HCT116 (cell line): ENCODE measurements around the gene FAM13A. TPM values are rescaled to one million over a fixed set of nuclear protein-coding genes. Genes with fewer than 3 reads are reported as not detected.

Experiments used
- ATAC-seq: fragments of 200-7000 bp; cut with Tn5 transposase; 2 replicates; pipeline ENCODE4 v1.9.1; 2020; ENCODE audit warnings: mild to moderate bottlenecking, moderate library complexity
- BruUV-seq: library from RNA; stranded (reverse); fragments of 400-500 nt; replicated peaks from 2 replicates; lab custom pipeline; 2021; lab: Mats Ljungman, UMichigan
- CTCF ChIA-PET: fragments of 300-600 bp; sonication (Branson Sonifier 250); formaldehyde crosslinking; loops from one replicate; lab custom pipeline; 2021; ENCODE audit warnings: antibody characterized with exemption; lab: Charles Lee
- POLR2A ChIA-PET: fragments of 300-600, 350-600 bp; sonication (Branson Sonifier 250); formaldehyde crosslinking; loops from one replicate; lab custom pipeline; 2021; ENCODE audit warnings: antibody characterized with exemption; lab: Charles Lee
- RAD21 ChIA-PET, 2 experiments: fragments of 300-600 bp; sonication (Branson Sonifier 250); formaldehyde crosslinking; loops; one replicate each; lab custom pipeline; 2023; ENCODE audit warnings: low total read pairs in 2 of 2; ENCODE audit not compliant: uncharacterized antibody in 2 of 2, unreplicated experiment in 2 of 2, low non-redundant PET in 1 of 2; lab: Charles Lee
- DNase-seq: peaks from one replicate; pipeline ENCODE4 v3.0.0-alpha.2; 2010; ENCODE audit warnings: low read depth, low spot score
- H2AFZ ChIP-seq: fragments of 200-600 bp; shearing (Covaris generic), sonication (generic); 2 replicates; pipeline ENCODE4 v1.6.1; 2017; ENCODE audit warnings: low read depth, mixed run types, mixed read lengths, antibody characterized with exemption, low read length; ENCODE audit not compliant: poor library complexity, severe bottlenecking
- H3K27ac ChIP-seq: 2 replicates; pipeline ENCODE4 v1.5.1; 2012; ENCODE audit warnings: low read depth, low read length
- H3K27me3 ChIP-seq: fragments of 200-600 bp; sonication (generic); 2 replicates; pipeline ENCODE4 v1.6.1; 2016; ENCODE audit warnings: mixed run types, low read length, mixed read lengths; ENCODE audit not compliant: insufficient read depth
- H3K36me3 ChIP-seq, 2 experiments: fragments of 200-500 bp in 1 of 2; fragments of 200-600 bp in 1 of 2; sonication (Bioruptor generic) in 1 of 2; sonication (generic) in 1 of 2; 2 replicates each; pipeline versions ENCODE4 v1.5.1 to v1.6.1; 2014 to 2016; ENCODE audit warnings: low read length in 2 of 2, inconsistent platforms in 1 of 2, mixed read lengths in 1 of 2, mixed run types in 1 of 2; ENCODE audit not compliant: insufficient read depth in 2 of 2, control insufficient read depth in 1 of 2
- H3K4me1 ChIP-seq, 2 experiments: fragments of 200-600 bp in 1 of 2; sonication (generic) in 1 of 2; 2 replicates each; pipeline versions ENCODE4 v1.5.1 to v1.6.1; 2012 to 2017; ENCODE audit warnings: low read length in 2 of 2, inconsistent platforms in 1 of 2, mild to moderate bottlenecking in 1 of 2, mixed read lengths in 1 of 2, mixed run types in 1 of 2, moderate library complexity in 1 of 2; ENCODE audit not compliant: insufficient read depth in 2 of 2, control insufficient read depth in 1 of 2
- H3K4me2 ChIP-seq: fragments of 200-600 bp; sonication (generic); 2 replicates; pipeline ENCODE4 v1.6.1; 2017; ENCODE audit warnings: mixed run types, low read length, mixed read lengths
- H3K4me3 ChIP-seq, 2 experiments: fragments of 200-600 bp in 1 of 2; sonication (generic) in 1 of 2; replicated peaks in 1 of 2; 2 replicates each; pipeline ENCODE4 v1.5.1; 2011 to 2016; ENCODE audit warnings: low read length in 2 of 2, control low read depth in 1 of 2, low read depth in 1 of 2, mild to moderate bottlenecking in 1 of 2, mixed read lengths in 1 of 2, mixed run types in 1 of 2
- H3K79me2 ChIP-seq: fragments of 200-600 bp; sonication (generic); 2 replicates; pipeline ENCODE4 v1.6.1; 2017; ENCODE audit warnings: mild to moderate bottlenecking, mixed run types, low read length, moderate library complexity, mixed read lengths; ENCODE audit not compliant: insufficient read depth
- H3K9ac ChIP-seq: fragments of 200-600 bp; sonication (generic); 2 replicates; pipeline ENCODE4 v1.6.1; 2016; ENCODE audit warnings: low read length, mixed read lengths
- H3K9me2 ChIP-seq: fragments of 200-600 bp; sonication (generic), shearing (Covaris generic); 2 replicates; pipeline ENCODE4 v1.6.1; 2017; ENCODE audit warnings: mixed run types, mild to moderate bottlenecking, moderate library complexity; ENCODE audit not compliant: insufficient read depth
- H3K9me3 ChIP-seq, 2 experiments: fragments of 200-500 bp in 1 of 2; fragments of 200-600 bp in 1 of 2; sonication (Bioruptor generic) in 1 of 2; sonication (generic) in 1 of 2; 2 replicates each; pipeline ENCODE4 v1.6.1; 2014 to 2017; ENCODE audit warnings: low read length in 2 of 2, mixed read lengths in 2 of 2, inconsistent platforms in 1 of 2, low read depth in 1 of 2, mild to moderate bottlenecking in 1 of 2, mixed run types in 1 of 2, moderate library complexity in 1 of 2; ENCODE audit not compliant: control insufficient read depth in 1 of 2, insufficient read depth in 1 of 2
- H4K20me1 ChIP-seq: fragments of 200-600 bp; sonication (generic), shearing (Covaris generic); 2 replicates; pipeline ENCODE4 v1.6.1; 2017; ENCODE audit warnings: mixed run types, mild to moderate bottlenecking, moderate library complexity; ENCODE audit not compliant: insufficient read depth
- CBX3 ChIP-seq: IDR thresholded peaks from 2 replicates; pipeline ENCODE4 v1.6.1; 2012; ENCODE audit warnings: low read depth
- ELF1 ChIP-seq: IDR thresholded peaks from 2 replicates; pipeline ENCODE4 v1.6.1; 2012; ENCODE audit warnings: low read depth, borderline replicate concordance
- EZH2 ChIP-seq: fragments of 200-600 bp; sonication (generic); IDR thresholded peaks from 2 replicates; pipeline ENCODE4 v1.6.1; 2017; ENCODE audit warnings: antibody characterized with exemption, mixed run types
- FOSL1 ChIP-seq: IDR thresholded peaks from 2 replicates; pipeline ENCODE4 v1.6.1; 2012; ENCODE audit warnings: low read depth
- MAX ChIP-seq: IDR thresholded peaks from 2 replicates; pipeline ENCODE4 v1.6.1; 2012
- RAD21 ChIP-seq: IDR thresholded peaks from 2 replicates; pipeline ENCODE4 v1.6.1; 2012; ENCODE audit warnings: low read depth, mild to moderate bottlenecking
- TCF7L2 ChIP-seq: IDR thresholded peaks from 2 replicates; pipeline ENCODE4 v1.7.0; 2011; ENCODE audit warnings: borderline replicate concordance, inconsistent platforms; ENCODE audit not compliant: insufficient read depth, insufficient read length; ENCODE audit errors: extremely low read depth
- ZBTB33 ChIP-seq: IDR thresholded peaks from 2 replicates; pipeline ENCODE4 v1.6.1; 2011; ENCODE audit warnings: mild to moderate bottlenecking, low read length, moderate library complexity; ENCODE audit not compliant: insufficient replicate concordance; ENCODE audit errors: extremely low read depth
- intact Hi-C: fragments of 100-400 bp; cut with micrococcal nuclease; formaldehyde crosslinking; loops from 2 replicates; pipeline ENCODE4 v1.10.0; 2022
- total RNA-seq: library from RNA; stranded (reverse); gene quantifications from one replicate; pipeline ENCODE4 v1.2.1, GENCODE V29; 2021; ENCODE audit not compliant: unreplicated experiment

The FAM13A gene
- total RNA-seq, 1 experiment from 2014 or later: 17.2 TPM

GRCh38 chr4:88868510-88868909 is 188.5 kb downstream of the FAM13A start:
- intact Hi-C loops: no loop called here
- Histone ChIP-seq H3K9ac (no peak overlapping the region), H3K36me3 (no peaks in the 10 kb centered on the region), H3K9me3 (no peaks in the 10 kb centered on the region), H3K27me3 (no peaks in the 10 kb centered on the region), H3K4me3 (no peak overlapping the region), H4K20me1 (no peaks in the 10 kb centered on the region), H3K4me1 (no peaks in the 10 kb centered on the region), H3K79me2 (no peaks in the 10 kb centered on the region), H3K9me2 (no peaks in the 10 kb centered on the region), H3K27ac (no peak overlapping the region), H3K4me2 (no peak overlapping the region), H2AFZ (no peak overlapping the region)
- ATAC-seq (no peak), DNase-seq (no peak)
- POLR2A ChIA-PET: no interaction called here
- no TSS peak for BruUV-seq
- RAD21 ChIA-PET: no interaction called here
- TF ChIP-seq MAX (no peak), CBX3 (no peak), RAD21 (no peak), ELF1 (no peak), TCF7L2 (no peak), EZH2 (no peak), ZBTB33 (no peak), FOSL1 (no peak)
- CTCF ChIA-PET: no interaction called here
